Esophagus squamous epithelium (tissue), 4 donors: Measurements from ENCODE around the gene BLMH.

ENCODE experiments used
- CTCF ChIP-seq, 6 experiments: fragments of 450-650 bp in 4 of 6; fragments of 200-600 bp in 2 of 6; sonication (generic) in 2 of 6; IDR thresholded peaks; one replicate each; pipeline ENCODE4 v1.5.1; 2016 to 2019; ENCODE audit warnings: antibody characterized with exemption in 6 of 6, mild to moderate bottlenecking in 4 of 6, moderate library complexity in 4 of 6
- POLR2A ChIP-seq, 4 donors: fragments of 450-650 bp; IDR thresholded peaks; one replicate each; pipeline ENCODE4 v1.6.1; 2017; ENCODE audit warnings: antibody characterized with exemption in 4 of 4, mild to moderate bottlenecking in 4 of 4, moderate library complexity in 3 of 4

DNA sequence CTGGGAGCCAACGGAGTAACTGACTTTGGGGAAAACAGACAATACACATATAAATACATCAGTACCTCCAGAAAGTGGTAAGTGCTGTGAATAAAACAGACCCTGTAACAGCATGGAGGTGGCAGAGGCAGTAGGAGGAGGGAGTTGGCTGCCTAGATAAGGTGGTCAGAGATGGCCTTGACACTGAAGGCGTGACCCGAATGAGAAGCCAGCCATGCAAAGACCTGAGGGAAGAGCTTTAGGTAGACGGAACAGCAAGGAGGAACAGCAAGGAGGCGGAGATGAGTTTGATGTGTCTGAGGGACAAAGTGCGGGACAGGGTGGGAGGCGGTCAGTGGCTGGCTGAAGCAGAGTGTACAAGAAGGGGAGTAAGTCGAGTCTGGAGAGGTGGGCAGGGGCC, 48.2 kb downstream of the BLMH start:
- TF ChIP-seq CTCF (IDR thresholded peaks at IDR 0.05) (no peak), POLR2A (IDR thresholded peaks at IDR 0.05) (no peak)
